Limb (tissue), 2 donors: ENCODE data around the gene PMM1.

Experiments used
- DNase-seq, 2 donors: peaks; one replicate each; pipeline ENCODE4 v3.0.0-alpha.2; 2016; ENCODE audit errors: extremely low spot score in 2 of 2

PMM1 gene

GRCh38 chr22:41538583-41538982 is 51.1 kb downstream of the PMM1 start:
- no peak for DNase-seq

GRCh38 chr22:41537203-41537602 is 52.4 kb downstream of the PMM1 start:
- DNase-seq, result no peak

DNA sequence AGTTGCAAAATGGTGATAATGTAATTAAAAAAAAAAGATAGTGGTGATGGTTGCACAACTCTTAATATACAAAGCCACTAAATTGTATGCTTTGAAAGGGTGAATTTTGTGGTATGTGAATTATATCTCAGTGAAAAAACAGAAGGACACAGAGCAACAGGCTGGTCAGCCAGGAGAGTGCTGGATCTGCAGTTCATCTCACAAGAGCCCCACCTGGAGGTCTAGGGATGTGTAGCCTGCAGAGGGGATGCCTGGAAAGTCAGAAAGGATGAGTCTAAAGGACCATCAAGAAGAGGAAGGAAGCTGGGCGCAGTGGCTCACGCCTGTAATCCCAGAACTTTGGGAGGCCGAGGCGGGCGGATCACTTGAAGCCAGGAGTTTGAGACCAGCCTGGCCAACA is 54.4 kb downstream of the PMM1 start:
- no peak for DNase-seq

DNA sequence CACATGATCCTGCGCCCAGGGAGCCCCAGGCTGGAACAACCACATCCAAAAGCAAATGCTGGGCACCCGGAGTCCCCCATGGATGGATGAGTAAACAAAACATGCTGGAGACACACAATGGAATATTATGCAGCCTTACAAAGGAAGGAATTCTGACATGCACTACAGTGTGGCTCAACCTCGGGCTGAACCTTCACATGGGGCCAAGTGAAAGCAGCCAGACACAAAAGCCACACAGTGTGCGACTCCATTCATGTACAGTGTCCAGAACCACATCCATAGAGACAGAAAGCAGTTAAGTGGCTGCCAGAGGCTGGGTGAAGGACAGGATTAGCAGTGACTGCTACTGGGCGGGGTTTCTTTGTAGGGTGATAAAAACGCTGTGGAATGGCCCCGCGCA is 55.4 kb downstream of the PMM1 start:
- DNase-seq, result no peak

DNA sequence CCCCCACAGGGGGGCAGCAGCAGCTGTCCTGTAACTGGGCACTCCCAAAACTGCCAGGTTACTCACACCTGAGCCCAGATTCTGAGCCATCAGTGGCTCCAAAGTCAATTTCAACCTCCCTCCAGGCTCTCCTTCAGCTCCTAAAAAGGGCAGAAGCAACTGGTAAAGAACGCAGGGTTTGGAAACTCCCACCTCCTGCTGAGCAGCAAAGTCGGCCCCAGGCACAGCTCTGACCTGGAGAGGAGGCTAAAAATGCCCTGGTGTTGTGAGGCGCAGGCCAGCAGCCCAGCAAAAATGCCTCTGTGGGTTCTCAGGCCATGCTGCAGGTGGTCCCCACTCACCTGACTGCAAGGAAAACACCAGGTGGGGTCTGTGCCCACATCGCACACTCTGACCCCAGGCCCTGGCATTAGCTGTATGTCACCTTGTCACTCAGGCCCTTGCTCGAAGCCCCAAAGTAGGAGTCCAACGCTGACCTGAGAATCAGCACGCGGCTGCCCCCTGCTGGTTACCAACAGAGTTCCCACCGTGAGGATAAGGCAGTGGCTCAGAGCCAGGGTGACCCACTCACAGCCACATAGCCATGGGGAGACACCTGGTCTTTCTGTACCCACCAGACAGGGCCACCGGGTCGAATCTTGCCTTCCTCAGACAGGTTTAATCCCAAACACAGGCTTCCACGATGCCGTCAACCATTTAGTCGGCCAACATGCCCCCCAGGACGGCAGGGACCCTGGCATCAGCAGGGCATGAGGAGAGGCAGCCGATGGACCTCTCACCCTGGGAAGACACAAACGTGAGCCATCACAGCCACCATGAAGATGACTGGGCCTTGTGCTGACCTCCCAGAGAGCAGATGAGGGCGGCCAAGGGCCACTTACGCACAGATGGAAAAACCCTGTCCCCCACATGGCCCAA is 56.5 kb downstream of the PMM1 start:
- peak; percentile 36 to 72 for DNase-seq

DNA sequence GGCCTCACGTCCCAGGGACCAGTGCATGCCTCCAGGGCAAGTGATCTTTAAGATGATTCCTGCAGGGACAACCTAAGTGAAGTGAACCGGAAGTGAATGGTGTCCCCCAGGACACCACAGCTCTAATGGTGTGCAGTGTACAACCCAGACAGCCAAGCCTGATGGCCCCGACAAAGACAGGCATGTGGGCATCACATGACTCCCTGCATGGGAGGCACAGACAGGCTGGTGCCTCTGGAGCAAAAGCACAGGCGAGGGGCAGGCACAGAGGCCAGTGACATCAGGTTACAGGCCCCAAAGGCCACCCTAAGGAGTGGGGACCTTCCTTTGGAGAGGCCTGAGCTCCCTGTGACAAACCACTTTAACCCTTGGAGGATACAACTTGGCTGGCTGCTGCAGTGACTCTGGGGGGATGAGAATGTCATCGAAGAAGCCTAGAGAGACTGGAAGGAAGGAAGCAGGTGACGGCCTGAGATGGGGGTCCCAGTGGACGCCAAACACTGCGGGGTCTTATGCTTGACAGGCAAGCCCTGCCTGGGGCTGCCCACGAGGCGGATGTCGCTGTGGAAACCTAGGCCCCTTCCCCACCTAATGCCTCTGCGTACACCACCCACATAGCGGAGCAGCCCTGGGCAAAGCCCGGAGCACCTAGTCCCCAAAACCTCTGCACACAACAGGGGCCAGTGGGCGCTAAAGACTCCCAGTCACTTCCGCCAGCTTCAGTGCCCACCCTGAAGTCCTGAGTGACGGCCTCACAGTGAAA is 57.7 kb downstream of the PMM1 start:
- DNase-seq, result no peak

- DNase-seq, result no peak
These were observed 58.5 kb downstream of the PMM1 start for GRCh38 chr22:41530890-41531714.

- DNase-seq, result no peak
These were observed 60.6 kb downstream of the PMM1 start for GRCh38 chr22:41528938-41529561.

DNA sequence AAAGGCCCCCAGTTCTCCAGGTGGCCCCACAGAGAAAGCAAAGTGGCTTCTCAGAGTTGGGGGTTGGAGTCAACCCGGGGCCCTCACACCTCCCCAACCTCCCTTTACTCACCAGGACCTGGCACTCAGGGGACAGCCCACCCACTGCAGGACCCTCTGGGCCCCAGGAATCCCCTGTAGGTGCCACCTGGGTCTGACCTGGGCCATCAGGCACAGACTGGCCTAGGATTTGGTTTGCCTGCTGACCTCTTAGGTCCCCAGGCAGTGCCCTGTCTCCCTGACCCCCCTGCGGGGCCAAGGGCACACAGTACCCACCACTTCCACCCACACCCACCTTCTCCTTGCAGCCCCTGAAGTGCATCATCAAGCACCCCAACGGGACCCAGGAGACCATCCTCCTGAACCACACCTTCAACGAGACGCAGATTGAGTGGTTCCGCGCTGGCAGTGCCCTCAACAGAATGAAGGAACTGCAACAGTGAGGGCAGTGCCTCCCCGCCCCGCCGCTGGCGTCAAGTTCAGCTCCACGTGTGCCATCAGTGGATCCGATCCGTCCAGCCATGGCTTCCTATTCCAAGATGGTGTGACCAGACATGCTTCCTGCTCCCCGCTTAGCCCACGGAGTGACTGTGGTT is 61.4 kb downstream of the PMM1 start:
- DNase-seq, result no peak
